HL-60 (cell line): ENCODE data around the gene SLC17A6.

Experiments used
- DNase-seq, 2 experiments: peaks; one replicate each; pipeline ENCODE4 v3.0.0-alpha.2; 2010 to 2020; ENCODE audit warnings: low read depth in 1 of 2, low spot score in 1 of 2
- H3K27ac ChIP-seq: fragments of 250-450 bp; sonication (Bioruptor Pico); replicated peaks from 2 replicates; pipeline ENCODE4 v1.5.1; 2020; ENCODE audit warnings: mild to moderate bottlenecking, moderate library complexity
- H3K27me3 ChIP-seq: fragments of 250-450 bp; sonication (Bioruptor Pico); 2 replicates; pipeline ENCODE4 v1.5.1; 2021; ENCODE audit warnings: mild to moderate bottlenecking, moderate library complexity; ENCODE audit not compliant: insufficient read depth, poor library complexity, severe bottlenecking
- H3K4me3 ChIP-seq: replicated peaks from 2 replicates; pipeline ENCODE4 v1.5.1; 2011; ENCODE audit warnings: mild to moderate bottlenecking, control low read depth, low read length; ENCODE audit not compliant: insufficient read depth
- CTCF ChIP-seq: IDR thresholded peaks from one replicate; pipeline ENCODE4 v1.5.1; 2011; ENCODE audit warnings: low read length, control low read depth, inconsistent platforms; ENCODE audit not compliant: insufficient read depth
- GABPA ChIP-seq: IDR thresholded peaks from 2 replicates; pipeline ENCODE4 v1.6.1; 2012; ENCODE audit warnings: low read depth
- POLR2AphosphoS5 ChIP-seq: IDR thresholded peaks from 2 replicates; pipeline ENCODE4 v1.6.1; 2012; ENCODE audit warnings: low read depth
- REST ChIP-seq: IDR thresholded peaks from 2 replicates; pipeline ENCODE4 v1.6.1; 2012; ENCODE audit warnings: low read depth; ENCODE audit not compliant: insufficient replicate concordance
- SPI1 ChIP-seq: IDR thresholded peaks from 2 replicates; pipeline ENCODE4 v1.6.1; 2012; ENCODE audit warnings: low read depth, mild to moderate bottlenecking, borderline replicate concordance

Gene SLC17A6

GRCh38 chr11:22340235-22340634, 2.1 kb downstream of the SLC17A6 start:
- DNase-seq, result no peak
- no peak overlapping the region for H3K4me3 ChIP-seq
- TF ChIP-seq REST (no peak), POLR2AphosphoS5 (no peak), GABPA (no peak), CTCF (no peak), SPI1 (no peak)
- H3K27ac ChIP-seq, result no peak overlapping the region
- peaks cover 42% of the 10 kb centered on the region for H3K27me3 ChIP-seq

- H3K27ac ChIP-seq, result no peak overlapping the region
- no peak overlapping the region for H3K4me3 ChIP-seq
- DNase-seq, result no peak
- peaks cover 42% of the 10 kb centered on the region for H3K27me3 ChIP-seq
- TF ChIP-seq SPI1 (no peak), REST (no peak), GABPA (no peak), POLR2AphosphoS5 (no peak), CTCF (no peak)
These were observed 2.8 kb downstream of the SLC17A6 start for GRCh38 chr11:22340701-22341587.

- TF ChIP-seq REST, result no peak
- no peak for TF ChIP-seq SPI1
- TF ChIP-seq POLR2AphosphoS5, result no peak
- no peak for TF ChIP-seq GABPA
- TF ChIP-seq CTCF, result no peak
- Histone ChIP-seq H3K4me3 (no peak overlapping the region), H3K27me3 (peaks cover 42% of the 10 kb centered on the region), H3K27ac (no peak overlapping the region)
- no peak for DNase-seq
These were observed 3.4 kb downstream of the SLC17A6 start for GRCh38 chr11:22341588-22341931.
